Natural killer cell (primary cell): Measurements from ENCODE around the gene OCIAD2. TPM values are rescaled to one million over a fixed set of nuclear protein-coding genes. Genes with fewer than 3 reads are reported as not detected.
"Not testable (repeated sequence)": the region's sequence is repeated elsewhere in the genome, so short reads cannot be mapped to it uniquely, and the experiment has no call there.

Experiments used
- ATAC-seq, 3 donors: fragments of 150-1000 bp in 2 of 3; fragments of 200-7000 bp in 1 of 3; cut with Tn5 transposase; 1 replicate in 1 of 3; 2 replicates in 2 of 3; pipeline ENCODE4 v1.10.0; 2021; ENCODE audit warnings: mild to moderate bottlenecking in 2 of 3, moderate library complexity in 2 of 3
- DNase-seq, 2 donors: peaks; one replicate each; pipeline versions ENCODE4 v3.0.0 to v3.0.0-alpha.2; 2013 to 2021; ENCODE audit warnings: mixed read lengths in 1 of 2
- H3K27ac ChIP-seq: one replicate; pipeline ENCODE4 v1.5.1; 2013; ENCODE audit warnings: mild to moderate bottlenecking, low read length
- H3K27me3 ChIP-seq: one replicate; pipeline ENCODE4 v1.6.1; 2013; ENCODE audit warnings: low read length; ENCODE audit not compliant: control insufficient read depth, insufficient read depth
- H3K36me3 ChIP-seq: one replicate; pipeline ENCODE4 v1.6.1; 2013; ENCODE audit warnings: low read length; ENCODE audit not compliant: control insufficient read depth, insufficient read depth
- H3K4me1 ChIP-seq: one replicate; pipeline ENCODE4 v1.6.1; 2013; ENCODE audit warnings: low read length; ENCODE audit not compliant: control insufficient read depth, insufficient read depth
- H3K4me3 ChIP-seq: one replicate; pipeline ENCODE4 v1.5.1; 2013; ENCODE audit warnings: low read length
- H3K9me3 ChIP-seq: one replicate; pipeline ENCODE4 v1.6.1; 2013; ENCODE audit warnings: low read length; ENCODE audit not compliant: control insufficient read depth, insufficient read depth
- H3K27ac Mint-ChIP-seq, 2 donors: one replicate each; pipeline ENCODE4 v1.8.0; 2022; ENCODE audit warnings: mild to moderate bottlenecking in 2 of 2, mixed read lengths in 2 of 2, moderate library complexity in 1 of 2
- H3K27me3 Mint-ChIP-seq, 2 donors: one replicate each; pipeline ENCODE4 v1.8.0; 2022; ENCODE audit warnings: low read depth in 2 of 2, mixed read lengths in 2 of 2
- H3K36me3 Mint-ChIP-seq: one replicate; pipeline ENCODE4 v1.8.0; 2022; ENCODE audit warnings: mixed read lengths
- H3K4me1 Mint-ChIP-seq, 2 donors: one replicate each; pipeline ENCODE4 v1.8.0; 2022; ENCODE audit warnings: mixed read lengths in 2 of 2
- H3K4me3 Mint-ChIP-seq: one replicate; pipeline ENCODE4 v1.8.0; 2022; ENCODE audit warnings: mild to moderate bottlenecking, moderate library complexity, mixed read lengths
- H3K9me3 Mint-ChIP-seq, 2 donors: one replicate each; pipeline ENCODE4 v1.8.0; 2022; ENCODE audit warnings: mixed read lengths in 2 of 2
- whole genome bisulfite sequencing: methylation state at CpG from one replicate; pipeline ENCODE4 v1.1.7; 2013; ENCODE audit warnings: missing lambda C conversion rate; ENCODE audit not compliant: insufficient coverage; 5-methylcytosine and 5-hydroxymethylcytosine counted together
- intact Hi-C: fragments of 100-400 bp; cut with micrococcal nuclease; formaldehyde crosslinking; loops from one replicate; pipeline ENCODE4 v1.14.2; 2022
- total RNA-seq, 4 donors: library from RNA; stranded (reverse); fragments of 120-200 nt in 1 of 4; gene quantifications; one replicate each; pipeline versions ENCODE4 v1.2.3 to v1.2.4, GENCODE V29; 2013 to 2022
- TF ChIP-seq, protein P1 (sequence below): fragments of 200-600 bp; IDR thresholded peaks from one replicate; pipeline ENCODE4 v1.8.0; 2022; ENCODE audit warnings: antibody characterized with exemption

Gene OCIAD2
- total RNA-seq, 3 donors from 2014 or later (not counting 1 experiment from before 2014, with no cell fraction given) = 25.8 to 34.3 (median 26.1) TPM

DNA sequence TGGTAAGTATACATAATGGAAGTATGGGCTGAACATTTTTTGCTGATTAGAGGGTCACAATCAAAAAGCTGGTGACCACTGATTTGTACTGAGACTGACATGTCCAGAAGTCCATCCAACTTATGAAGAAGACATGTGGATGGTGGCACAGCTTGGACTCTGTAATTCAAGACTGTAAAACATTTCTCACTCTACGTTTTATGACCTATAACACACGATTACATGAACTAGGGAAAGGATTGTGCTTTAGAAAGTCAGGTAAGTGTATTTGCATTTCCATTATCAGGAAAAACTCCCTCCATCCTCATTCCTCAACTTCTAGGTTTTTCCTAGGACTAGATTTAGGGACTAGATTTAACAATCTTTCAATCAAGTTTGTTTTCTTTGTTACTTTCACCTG is 30.5 kb upstream of the OCIAD2 start:
- TF ChIP-seq, protein P1, sequence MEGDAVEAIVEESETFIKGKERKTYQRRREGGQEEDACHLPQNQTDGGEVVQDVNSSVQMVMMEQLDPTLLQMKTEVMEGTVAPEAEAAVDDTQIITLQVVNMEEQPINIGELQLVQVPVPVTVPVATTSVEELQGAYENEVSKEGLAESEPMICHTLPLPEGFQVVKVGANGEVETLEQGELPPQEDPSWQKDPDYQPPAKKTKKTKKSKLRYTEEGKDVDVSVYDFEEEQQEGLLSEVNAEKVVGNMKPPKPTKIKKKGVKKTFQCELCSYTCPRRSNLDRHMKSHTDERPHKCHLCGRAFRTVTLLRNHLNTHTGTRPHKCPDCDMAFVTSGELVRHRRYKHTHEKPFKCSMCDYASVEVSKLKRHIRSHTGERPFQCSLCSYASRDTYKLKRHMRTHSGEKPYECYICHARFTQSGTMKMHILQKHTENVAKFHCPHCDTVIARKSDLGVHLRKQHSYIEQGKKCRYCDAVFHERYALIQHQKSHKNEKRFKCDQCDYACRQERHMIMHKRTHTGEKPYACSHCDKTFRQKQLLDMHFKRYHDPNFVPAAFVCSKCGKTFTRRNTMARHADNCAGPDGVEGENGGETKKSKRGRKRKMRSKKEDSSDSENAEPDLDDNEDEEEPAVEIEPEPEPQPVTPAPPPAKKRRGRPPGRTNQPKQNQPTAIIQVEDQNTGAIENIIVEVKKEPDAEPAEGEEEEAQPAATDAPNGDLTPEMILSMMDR = no peak
- H3K27me3 ChIP-seq = no peaks in the 10 kb centered on the region
- no CpG with 5 or more reads among the region's 2 CpGs for WGBS
- no peak overlapping the region for H3K27ac ChIP-seq
- intact Hi-C loops = no loop called here
- no peaks in the 10 kb centered on the region for H3K36me3 Mint-ChIP-seq
- no peak for ATAC-seq
- H3K27ac Mint-ChIP-seq = no peak overlapping the region
- H3K36me3 ChIP-seq = no peaks in the 10 kb centered on the region
- peaks cover 0 to 3% of the 10 kb centered on the region in 2 donors for H3K9me3 Mint-ChIP-seq
- H3K4me1 Mint-ChIP-seq = no peaks in the 10 kb centered on the region
- DNase-seq = no peak
- no peak overlapping the region for H3K4me3 Mint-ChIP-seq
- no peaks in the 10 kb centered on the region for H3K4me1 ChIP-seq
- peaks cover 6 to 15% of the 10 kb centered on the region in 2 donors for H3K27me3 Mint-ChIP-seq
- no peaks in the 10 kb centered on the region for H3K9me3 ChIP-seq
- no peak overlapping the region for H3K4me3 ChIP-seq

DNA sequence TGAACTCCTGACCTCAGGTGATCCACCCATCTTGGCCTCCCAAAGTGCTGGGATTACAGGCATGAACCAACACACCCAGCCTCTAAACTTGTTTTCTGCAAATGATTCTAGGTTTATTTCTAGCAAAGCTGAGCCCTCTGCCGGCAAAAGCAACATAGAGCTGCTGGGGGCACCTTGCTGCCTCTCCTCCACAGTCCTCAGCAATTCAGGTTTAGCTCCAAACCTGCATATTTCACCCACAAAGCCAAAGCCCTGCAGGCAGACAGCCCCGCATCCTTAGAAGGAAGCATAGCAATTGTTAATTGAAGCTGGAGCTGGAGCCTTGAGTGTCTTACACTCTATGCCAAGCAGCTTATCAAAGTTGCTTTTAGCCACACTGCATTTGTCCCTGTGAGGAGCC is 24.9 kb upstream of the OCIAD2 start:
- intact Hi-C loops = no loop called here
- H3K27me3 Mint-ChIP-seq = peaks cover 4 to 7% of the 10 kb centered on the region in 2 donors
- no peak overlapping the region for H3K4me3 Mint-ChIP-seq

DNA sequence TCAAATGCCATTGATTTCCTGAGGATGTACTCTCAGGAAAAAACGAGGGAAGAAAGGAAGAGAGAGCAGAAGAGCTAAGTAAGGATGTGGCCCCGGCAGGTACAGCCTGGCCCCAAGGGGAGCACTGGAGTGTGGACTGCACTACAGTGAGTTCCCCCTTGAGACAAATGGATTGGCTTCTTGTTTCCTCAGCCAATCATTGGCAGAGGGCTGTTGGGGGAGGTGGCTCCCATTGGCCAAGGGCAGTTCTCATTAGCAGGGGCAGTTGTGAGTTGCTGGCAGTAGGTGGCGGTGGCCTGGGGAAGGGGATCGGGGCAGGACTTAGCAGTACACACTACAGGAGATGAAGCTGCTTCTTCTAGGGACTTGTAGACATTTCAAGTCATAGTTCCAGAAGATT is 24.1 kb upstream of the OCIAD2 start:
- Histone ChIP-seq H3K4me1 (no peaks in the 10 kb centered on the region), H3K27ac (no peak overlapping the region), H3K36me3 (no peaks in the 10 kb centered on the region), H3K4me3 (no peak overlapping the region), H3K27me3 (no peaks in the 10 kb centered on the region), H3K9me3 (no peaks in the 10 kb centered on the region)
- Mint-ChIP-seq H3K36me3 (no peaks in the 10 kb centered on the region), H3K27me3 (peaks cover 4 to 7% of the 10 kb centered on the region in 2 donors), H3K27ac (no peak overlapping the region), H3K4me3 (no peak overlapping the region), H3K9me3 (no peaks in the 10 kb centered on the region), H3K4me1 (no peaks in the 10 kb centered on the region)
- 89% methylated on average over 4 of the region's 4 CpGs for WGBS
- no peak for ATAC-seq
- intact Hi-C loops = no loop called here
- TF ChIP-seq, protein P1 = no peak
- no peak for DNase-seq

More for the DNA sequence above, 24.9 kb upstream of the OCIAD2 start:
- Histone ChIP-seq H3K36me3 (no peaks in the 10 kb centered on the region), H3K4me1 (no peaks in the 10 kb centered on the region), H3K9me3 (no peaks in the 10 kb centered on the region), H3K27ac (no peak overlapping the region), H3K27me3 (no peaks in the 10 kb centered on the region), H3K4me3 (no peak overlapping the region)
- Mint-ChIP-seq H3K36me3 (no peaks in the 10 kb centered on the region), H3K27ac (no peak overlapping the region), H3K4me1 (no peaks in the 10 kb centered on the region), H3K9me3 (no peaks in the 10 kb centered on the region)
- DNase-seq (no peak), ATAC-seq (no peak)
- TF ChIP-seq, protein P1 = no peak
- 100% methylated on average over 2 of the region's 2 CpGs for WGBS

DNA sequence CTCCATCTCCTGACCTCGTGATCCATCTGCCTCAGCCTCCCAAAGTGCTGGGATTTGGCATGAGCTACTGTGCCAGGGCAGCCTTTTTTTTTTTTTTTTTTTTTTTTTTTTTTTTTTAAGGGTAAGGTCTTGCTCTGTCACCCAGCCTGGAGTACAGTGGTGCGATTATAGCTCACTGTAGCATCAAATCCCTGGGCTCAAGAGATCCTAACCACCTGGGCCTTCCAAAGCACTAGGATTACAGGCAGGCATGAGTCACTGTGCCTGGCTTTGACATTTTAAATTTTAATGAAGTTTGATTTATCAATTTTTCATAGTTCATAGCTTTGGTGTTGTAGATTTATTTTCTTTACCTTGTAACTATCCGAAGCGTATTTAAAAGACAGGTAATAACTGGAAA is 17.8 kb upstream of the OCIAD2 start:
- WGBS = 89% methylated on average over 2 of the region's 4 CpGs
- Histone ChIP-seq H3K9me3 (no peaks in the 10 kb centered on the region), H3K36me3 (no peaks in the 10 kb centered on the region), H3K27me3 (no peaks in the 10 kb centered on the region), H3K27ac (no peak overlapping the region), H3K4me3 (no peak overlapping the region), H3K4me1 (no peaks in the 10 kb centered on the region)
- H3K36me3 Mint-ChIP-seq = no peaks in the 10 kb centered on the region
- H3K4me3 Mint-ChIP-seq = no peak overlapping the region
- H3K27me3 Mint-ChIP-seq = peaks cover 6 to 7% of the 10 kb centered on the region in 2 donors
- no peak overlapping the region for H3K27ac Mint-ChIP-seq
- ATAC-seq = no peak
- DNase-seq = no peak
- no peaks in the 10 kb centered on the region for H3K4me1 Mint-ChIP-seq
- TF ChIP-seq, protein P1 = no peak
- no peaks in the 10 kb centered on the region for H3K9me3 Mint-ChIP-seq
- intact Hi-C loops = no loop called here

DNA sequence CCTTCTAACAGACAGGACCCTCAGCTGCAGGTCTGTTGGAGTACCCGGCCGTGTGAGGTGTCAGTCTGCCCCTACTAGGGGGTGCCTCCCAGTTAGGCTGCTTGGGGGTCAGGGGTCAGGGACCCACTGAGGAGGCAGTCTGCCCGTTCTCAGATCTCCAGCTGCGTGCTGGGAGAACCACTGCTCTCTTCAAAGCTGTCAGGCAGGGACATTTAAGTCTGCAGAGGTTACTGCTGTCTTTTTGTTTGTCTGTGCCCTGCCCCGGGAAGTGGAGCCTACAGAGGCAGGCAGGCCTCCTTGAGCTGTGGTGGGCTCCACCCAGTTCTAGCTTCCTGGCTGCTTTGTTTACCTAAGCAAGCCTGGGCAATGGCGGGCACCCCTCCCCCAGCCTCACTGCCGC is 16.5 kb upstream of the OCIAD2 start:
- H3K4me1 Mint-ChIP-seq, H3K4me3 ChIP-seq, H3K4me1 ChIP-seq, H3K4me3 Mint-ChIP-seq, ATAC-seq, DNase-seq, H3K27ac ChIP-seq, intact Hi-C loops, H3K27me3 Mint-ChIP-seq, H3K36me3 Mint-ChIP-seq, H3K36me3 ChIP-seq, H3K27me3 ChIP-seq, H3K27ac Mint-ChIP-seq, H3K9me3 ChIP-seq, H3K9me3 Mint-ChIP-seq: not testable (repeated sequence)
- WGBS = 84% methylated on average over 5 of the region's 7 CpGs
